HFF-Myc (cell line): ENCODE measurements around the gene MATN3.

Source experiments
- DNase-seq: peaks from one replicate; pipeline ENCODE4 v3.0.0-alpha.2; 2011; ENCODE audit warnings: low read depth; ENCODE audit errors: extremely low read depth
- H3K4me3 ChIP-seq: replicated peaks from 2 replicates; pipeline ENCODE4 v1.5.1; 2011; ENCODE audit warnings: low read depth, mild to moderate bottlenecking, control low read depth, low read length
- CTCF ChIP-seq: IDR thresholded peaks from 2 replicates; pipeline ENCODE4 v1.5.1; 2012; ENCODE audit warnings: mild to moderate bottlenecking, low read depth, low read length, control low read depth; ENCODE audit errors: missing control alignments

MATN3 gene

GRCh38 chr2:19989667-19990415 lies 22.6 kb downstream of the MATN3 start, which contains the start of gene WDR35:
TSS of gene WDR35 (minus strand) at chr2:19990105. CDS start at chr2:19990015, 90 bp downstream.
- TF ChIP-seq CTCF = no peak
- DNase-seq = peak; percentile 61
- H3K4me3 ChIP-seq = peak within 1 kb of the TSS; percentile 77

GRCh38 chr2:19989342-19989666 lies 23.2 kb downstream of the MATN3 start:
- no peak for TF ChIP-seq CTCF
- DNase-seq = no peak
- H3K4me3 ChIP-seq = peak overlapping the region; percentile 77

GRCh38 chr2:19988600-19988999 lies 23.9 kb downstream of the MATN3 start:
- no peak for TF ChIP-seq CTCF
- peak overlapping the region; percentile 77 for H3K4me3 ChIP-seq
- no peak for DNase-seq

- no peak for TF ChIP-seq CTCF
- no peak for DNase-seq
- H3K4me3 ChIP-seq = peak overlapping the region; percentile 77
Observed at GRCh38 chr2:19987936-19988335, 24.5 kb downstream of the MATN3 start.

GRCh38 chr2:19982268-19982667 lies 30.2 kb downstream of the MATN3 start:
- no peak overlapping the region for H3K4me3 ChIP-seq
- no peak for DNase-seq
- TF ChIP-seq CTCF = no peak

GRCh38 chr2:19979932-19980331 lies 32.5 kb downstream of the MATN3 start:
- DNase-seq = no peak
- TF ChIP-seq CTCF = no peak
- no peak overlapping the region for H3K4me3 ChIP-seq

GRCh38 chr2:19973466-19973865 lies 39.0 kb downstream of the MATN3 start:
- no peak for TF ChIP-seq CTCF

More at GRCh38 chr2:19973466-19973865, 39.0 kb downstream of the MATN3 start:
- no peak overlapping the region for H3K4me3 ChIP-seq
- no peak for DNase-seq
